ENCODE measurements around the gene MYO9B. TPM values are rescaled to one million over a fixed set of nuclear protein-coding genes. Genes with fewer than 3 reads are reported as not detected.
"Not testable (repeated sequence)": the region's sequence is repeated elsewhere in the genome, so short reads cannot be mapped to it uniquely, and the experiment has no call there.

Gene MYO9B
- total RNA-seq, 8 experiments from 2014 or later = 16.4 to 43.5 (median 27.3) TPM

DNA sequence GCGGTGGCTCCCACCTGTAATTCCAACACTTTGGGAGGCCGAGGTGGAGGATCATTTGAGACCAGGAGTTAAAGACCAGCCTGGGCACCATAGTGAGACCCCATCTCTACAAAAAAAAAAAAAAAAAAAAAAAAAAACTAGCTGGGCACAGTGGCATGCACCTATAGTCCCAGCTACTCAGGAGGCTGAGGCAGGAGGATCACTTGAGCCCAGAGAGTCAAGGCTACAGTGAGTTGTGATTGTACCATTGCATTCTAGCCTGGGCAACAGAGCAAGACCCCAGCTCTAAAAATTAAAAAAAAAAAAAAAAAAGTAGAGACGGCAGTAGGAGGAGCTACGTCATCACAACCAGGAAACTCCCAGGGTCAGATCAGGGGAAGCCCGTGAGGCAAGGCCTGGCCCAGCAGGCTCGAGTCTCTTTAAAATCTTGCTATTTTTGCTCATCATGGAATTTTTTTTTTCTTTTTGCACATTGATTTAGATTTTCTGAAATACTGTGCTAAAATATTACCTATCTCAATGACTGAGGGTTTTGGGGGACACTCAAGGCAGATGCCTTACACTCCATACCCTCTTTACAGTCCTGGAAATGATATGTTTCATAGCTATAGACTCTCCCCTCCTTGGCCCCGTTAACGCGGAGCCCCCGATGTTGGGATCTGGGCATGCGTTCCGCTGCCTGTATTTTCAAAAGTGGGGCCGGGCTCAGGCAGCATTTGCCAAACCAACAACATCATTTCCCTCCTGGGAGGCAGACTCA, 95.1 kb downstream of the MYO9B start:
- no peak overlapping the region for H3K27ac ChIP-seq
- WGBS, 10 experiments = 55 to 100% (median 88%) methylated on average over 2 to 10 of the region's 13 CpGs
- in situ Hi-C loops (cut with MboI; ENCODE audit: low pct_unique_long_range_greater_than_20kb in 2 of 9, low sequenced_read_pairs in 9 of 9, unreplicated experiment in 9 of 9) = no loop called here
- ATAC-seq (replicated peaks in 6 of 8) = no peak
- H3K4me1 ChIP-seq (replicated peaks in 1 of 2) = no peaks in the 10 kb centered on the region
- H3K4me3 ChIP-seq = no peak overlapping the region

DNA sequence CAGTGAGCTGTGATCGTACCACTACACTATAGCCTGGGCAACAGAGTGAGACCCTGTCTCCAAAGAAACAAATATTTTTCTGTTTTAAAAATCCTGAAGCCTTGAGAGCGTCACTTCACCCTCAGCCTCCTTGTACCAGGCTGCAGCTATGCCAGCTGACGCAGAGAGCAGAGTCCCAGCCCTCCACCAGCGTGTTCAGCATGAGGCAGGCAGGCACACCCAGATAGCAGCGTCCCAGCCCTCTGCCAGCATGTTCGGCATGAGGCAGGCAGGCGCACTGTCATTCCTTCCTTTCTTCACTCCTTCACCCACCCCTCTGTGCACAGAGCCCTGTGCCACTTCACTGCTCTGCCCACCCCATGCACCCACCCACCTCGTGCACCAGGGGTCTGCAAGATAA, 96.3 kb downstream of the MYO9B start:
- Histone ChIP-seq H3K4me1 (replicated peaks in 1 of 2) (no peaks in the 10 kb centered on the region), H3K27ac (no peak overlapping the region), H3K4me3 (no peak overlapping the region)
- ATAC-seq (replicated peaks in 6 of 8) = no peak
- 80 to 100% (median 96%) methylated on average over 1 to 4 of the region's 8 CpGs; no CpG with 5 or more reads in 6 of the 10 experiments for WGBS, 10 experiments
- in situ Hi-C loops (cut with MboI; ENCODE audit: low pct_unique_long_range_greater_than_20kb in 2 of 9, low sequenced_read_pairs in 9 of 9, unreplicated experiment in 9 of 9) = no loop called here

DNA sequence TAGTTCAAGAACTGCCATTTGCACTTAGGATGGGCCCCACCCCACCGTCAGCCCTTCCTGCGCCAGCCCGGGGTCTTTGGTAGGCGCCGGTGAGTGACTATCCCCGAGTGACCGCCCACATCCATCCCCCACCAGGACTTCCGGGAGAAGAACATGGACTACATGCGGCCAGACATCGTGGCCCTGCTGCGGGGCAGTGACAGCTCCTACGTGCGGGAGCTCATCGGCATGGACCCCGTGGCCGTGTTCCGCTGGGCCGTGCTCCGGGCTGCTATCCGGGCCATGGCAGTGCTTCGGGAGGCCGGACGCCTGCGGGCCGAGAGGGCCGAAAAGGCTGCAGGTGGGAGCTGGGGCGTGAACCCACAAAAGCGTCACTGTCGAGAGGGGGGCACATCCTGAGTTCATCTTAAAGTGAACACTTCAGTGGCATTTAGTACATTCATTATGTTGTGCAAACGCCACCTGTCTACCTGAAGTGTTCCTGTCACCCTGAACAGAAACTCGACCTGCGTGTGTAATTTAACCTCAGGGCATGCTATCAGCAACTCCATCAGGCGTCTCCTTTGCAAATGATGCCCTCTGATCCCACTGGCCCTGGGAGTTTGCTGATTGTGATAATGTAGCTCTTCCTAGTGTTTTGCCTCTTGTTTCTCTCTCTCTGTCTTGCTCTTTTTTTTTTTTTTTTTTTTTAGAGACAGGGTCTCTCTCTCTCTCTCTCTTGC, 97.2 kb downstream of the MYO9B start:
- 45 to 100% (median 95%) methylated on average over 1 to 8 of the region's 33 CpGs; no CpG with 5 or more reads in 3 of the 10 experiments for WGBS, 10 experiments
- in situ Hi-C loops (cut with MboI; ENCODE audit: low pct_unique_long_range_greater_than_20kb in 2 of 9, low sequenced_read_pairs in 9 of 9, unreplicated experiment in 9 of 9) = no loop called here
- ATAC-seq (replicated peaks in 6 of 8) = no peak

DNA sequence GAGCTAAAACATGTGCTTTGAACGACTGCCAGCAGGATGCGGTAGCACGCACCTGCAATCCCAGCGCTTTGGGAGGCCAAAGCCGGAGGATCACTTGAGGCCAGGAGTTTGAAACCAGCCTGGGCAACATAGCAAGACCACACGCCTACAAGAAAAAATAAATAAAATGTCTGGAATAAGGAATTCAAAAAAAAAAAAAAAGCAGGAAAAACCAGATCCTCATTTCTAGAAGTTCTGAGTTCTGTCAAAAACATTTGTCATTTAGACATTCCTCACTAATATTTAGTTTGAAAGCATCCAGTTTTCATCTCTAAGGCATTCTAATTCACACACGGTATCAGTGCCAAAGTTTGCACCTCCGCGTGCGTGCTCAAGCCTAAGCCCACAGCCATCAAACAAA, 102.7 kb downstream of the MYO9B start:
- WGBS, 10 experiments = 95 to 100% (median 98%) methylated on average over 1 to 9 of the region's 10 CpGs; no CpG with 5 or more reads in 2 of the 10 experiments
- ATAC-seq (replicated peaks in 6 of 8) = no peak
- in situ Hi-C loops (cut with MboI; ENCODE audit: low pct_unique_long_range_greater_than_20kb in 2 of 9, low sequenced_read_pairs in 9 of 9, unreplicated experiment in 9 of 9) = no loop called here
- Histone ChIP-seq H3K27ac (no peak overlapping the region), H3K4me1 (replicated peaks in 1 of 2) (peaks cover 3% of the 10 kb centered on the region in 2 donors), H3K4me3 (no peak overlapping the region)

More for the DNA sequence above, 97.2 kb downstream of the MYO9B start:
- no peak overlapping the region for H3K27ac ChIP-seq
- H3K4me1 ChIP-seq (replicated peaks in 1 of 2) = no peaks in the 10 kb centered on the region
- H3K4me3 ChIP-seq = no peak overlapping the region

DNA sequence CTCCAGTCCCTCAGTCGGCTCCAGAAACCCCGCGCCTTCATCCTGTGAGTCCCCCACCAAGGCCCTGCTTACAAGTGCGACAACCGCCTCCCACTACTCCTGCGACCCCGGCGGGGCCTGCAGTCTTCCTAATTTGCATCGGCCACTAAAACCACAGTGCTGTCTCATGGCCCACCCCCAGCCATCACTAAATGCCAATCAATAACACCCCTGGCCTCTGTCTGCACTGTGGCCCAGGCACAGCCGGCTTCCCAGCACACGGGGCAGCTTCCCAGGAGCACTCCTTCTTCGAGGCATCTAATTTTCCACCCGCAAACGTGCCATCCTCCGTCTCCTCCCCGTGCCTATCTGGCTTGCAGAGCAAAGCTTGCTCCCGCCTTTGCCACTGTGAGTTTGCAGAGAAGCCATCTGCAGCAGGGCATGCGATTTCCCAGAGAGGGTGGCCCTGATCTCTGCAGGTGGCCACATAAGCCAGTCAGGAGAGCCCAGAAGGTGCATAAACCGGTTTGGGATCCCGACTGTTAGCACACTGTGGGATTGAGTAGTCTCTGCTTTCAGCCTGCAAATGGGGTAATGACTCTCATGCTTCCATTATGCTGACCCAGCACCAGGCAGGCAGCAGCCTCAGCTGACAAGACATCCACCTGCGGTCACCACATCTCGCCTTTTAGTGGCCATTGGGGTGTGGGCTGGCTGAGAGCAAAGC, 105.6 kb downstream of the MYO9B start:
- no peak overlapping the region for H3K4me3 ChIP-seq
- WGBS, 10 experiments = 46 to 100% (median 67%) methylated on average over 1 to 10 of the region's 22 CpGs; no CpG with 5 or more reads in 2 of the 10 experiments
- H3K27ac ChIP-seq = no peak overlapping the region
- peaks cover 3% of the 10 kb centered on the region in 2 donors for H3K4me1 ChIP-seq (replicated peaks in 1 of 2)
- ATAC-seq (replicated peaks in 6 of 8) = peak in 3 of 8 experiments; percentile 47 to 49 (median 48)
- in situ Hi-C loops (cut with MboI; ENCODE audit: low pct_unique_long_range_greater_than_20kb in 2 of 9, low sequenced_read_pairs in 9 of 9, unreplicated experiment in 9 of 9) = no loop called here

DNA sequence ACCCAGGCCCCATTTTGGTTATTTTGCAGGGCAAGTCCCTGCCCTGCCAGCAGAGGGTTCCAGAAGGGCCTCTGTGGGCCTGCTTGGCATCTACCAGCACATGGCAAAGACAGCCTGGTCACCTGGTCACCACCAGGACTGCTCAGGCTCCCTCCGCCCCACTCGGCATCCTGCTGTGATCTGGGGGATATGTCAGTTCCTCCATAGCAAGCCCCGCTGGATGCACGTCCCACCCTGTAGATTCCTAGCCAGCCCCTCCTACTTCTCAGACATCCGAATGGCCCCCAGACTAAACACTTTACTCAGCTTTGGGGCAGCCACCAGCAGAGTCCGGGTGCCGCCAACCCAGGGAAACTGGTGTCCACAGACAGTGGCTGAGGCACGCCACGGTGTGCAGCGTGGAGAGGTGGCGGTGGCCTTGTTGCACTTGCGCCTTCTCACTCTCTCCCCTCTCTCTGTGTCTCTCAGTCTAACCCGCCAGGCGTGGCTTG, 107.7 kb downstream of the MYO9B start:
- Histone ChIP-seq H3K4me1 (replicated peaks in 1 of 2) (peaks cover 3% of the 10 kb centered on the region in 2 donors), H3K27ac (no peak overlapping the region), H3K4me3 (no peak overlapping the region)
- no peak for ATAC-seq (replicated peaks in 6 of 8)
- in situ Hi-C loops (cut with MboI; ENCODE audit: low pct_unique_long_range_greater_than_20kb in 2 of 9, low sequenced_read_pairs in 9 of 9, unreplicated experiment in 9 of 9) = no loop called here
- 89 to 100% (median 95%) methylated on average over 1 to 8 of the region's 14 CpGs; no CpG with 5 or more reads in 4 of the 10 experiments for WGBS, 10 experiments

DNA sequence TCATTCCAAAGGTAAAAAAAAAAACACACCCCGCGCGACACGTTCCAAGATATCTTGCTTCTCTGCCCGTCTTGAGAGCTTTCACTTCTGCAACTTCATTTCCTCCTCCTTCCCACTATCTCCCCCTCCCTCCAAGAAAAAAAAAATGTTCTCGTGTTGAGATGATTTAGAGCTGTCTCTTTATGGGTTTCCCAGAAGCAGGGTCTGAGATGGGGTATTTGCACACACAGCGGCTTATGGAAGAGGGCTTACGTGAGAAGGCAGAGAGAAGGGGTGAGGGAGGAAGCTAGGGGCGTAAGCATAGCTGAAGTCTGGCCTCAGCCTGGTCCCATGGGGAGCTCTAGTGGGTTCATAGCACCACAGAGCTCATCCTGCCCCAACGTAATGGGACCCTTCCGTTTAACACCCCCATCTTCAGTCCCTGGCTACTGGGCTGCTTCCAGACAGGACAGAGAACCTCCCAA, 108.3 kb downstream of the MYO9B start:
- H3K27ac ChIP-seq = no peak overlapping the region
- WGBS, 10 experiments = 84 to 90% (median 84%) methylated on average over 3 to 9 of the region's 11 CpGs; no CpG with 5 or more reads in 7 of the 10 experiments

DNA sequence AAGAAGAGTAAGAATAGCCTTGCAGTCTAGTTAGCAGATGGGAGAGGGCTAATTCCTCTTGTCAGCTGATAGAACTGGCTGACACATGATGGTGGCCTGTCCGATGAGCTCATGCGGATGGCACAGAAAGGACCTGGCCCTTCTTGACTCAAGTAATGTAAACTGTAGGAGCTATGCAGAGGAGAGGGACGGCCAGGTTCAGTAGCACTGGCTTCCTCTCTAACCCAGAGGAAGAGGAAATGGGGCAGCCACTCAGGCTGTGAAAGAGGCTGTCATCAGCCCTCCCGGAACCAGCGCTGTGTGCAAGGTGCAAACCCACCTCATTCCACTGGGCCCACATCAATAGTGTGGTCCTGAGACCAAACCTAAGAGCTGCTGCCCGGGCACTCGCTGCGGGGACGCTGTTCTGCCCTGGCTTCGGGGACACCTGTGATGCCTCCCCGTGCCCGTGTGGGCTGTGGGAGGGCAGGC, 108.8 kb downstream of the MYO9B start:
- peak overlapping the region in 1 of 2 donors; percentile 16 for H3K27ac ChIP-seq
- ATAC-seq (replicated peaks in 6 of 8) = peak in 5 of 8 experiments; percentile 27 to 81 (median 72)
- no peak overlapping the region for H3K4me3 ChIP-seq
- H3K4me1 ChIP-seq (replicated peaks in 1 of 2) = peaks cover 3% of the 10 kb centered on the region in 2 donors
- 79 to 100% (median 95%) methylated on average over 2 to 7 of the region's 12 CpGs; no CpG with 5 or more reads in 3 of the 10 experiments for WGBS, 10 experiments
- in situ Hi-C loops (cut with MboI; ENCODE audit: low pct_unique_long_range_greater_than_20kb in 2 of 9, low sequenced_read_pairs in 9 of 9, unreplicated experiment in 9 of 9) = no loop called here

More for the DNA sequence above, 108.3 kb downstream of the MYO9B start:
- in situ Hi-C loops (cut with MboI; ENCODE audit: low pct_unique_long_range_greater_than_20kb in 2 of 9, low sequenced_read_pairs in 9 of 9, unreplicated experiment in 9 of 9) = no loop called here
- Histone ChIP-seq H3K4me1 (replicated peaks in 1 of 2) (peaks cover 3% of the 10 kb centered on the region in 2 donors), H3K4me3 (no peak overlapping the region)
- ATAC-seq (replicated peaks in 6 of 8) = peak in 5 of 8 experiments; percentile 40 to 85 (median 48)

DNA sequence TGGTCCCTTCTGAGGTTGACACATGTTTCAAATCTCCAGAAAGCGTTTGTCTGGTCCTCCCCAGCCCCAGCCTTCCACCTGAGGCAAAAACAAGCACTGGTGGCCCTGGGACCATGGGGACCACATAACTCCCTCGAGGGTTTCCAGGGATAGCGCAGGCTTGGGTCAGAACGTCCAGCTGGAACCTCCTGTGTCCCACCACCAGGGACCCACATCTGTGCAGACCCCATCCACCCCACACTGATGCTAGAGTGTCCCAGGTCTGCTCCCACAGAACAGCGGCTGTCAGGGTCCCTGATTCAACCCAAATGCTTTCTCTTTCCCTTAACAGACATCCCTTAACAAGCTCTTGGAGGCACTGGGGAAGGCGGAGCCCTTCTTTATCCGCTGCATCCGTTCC, 110.0 kb downstream of the MYO9B start:
- Histone ChIP-seq H3K27ac (no peak overlapping the region), H3K4me1 (replicated peaks in 1 of 2) (peaks cover 2 to 3% of the 10 kb centered on the region in 2 donors), H3K4me3 (no peak overlapping the region)
- in situ Hi-C loops (cut with MboI; ENCODE audit: low pct_unique_long_range_greater_than_20kb in 2 of 9, low sequenced_read_pairs in 9 of 9, unreplicated experiment in 9 of 9) = no loop called here
- 80 to 100% (median 94%) methylated on average over 1 to 7 of the region's 8 CpGs; no CpG with 5 or more reads in 4 of the 10 experiments for WGBS, 10 experiments
- ATAC-seq (replicated peaks in 6 of 8) = no peak

DNA sequence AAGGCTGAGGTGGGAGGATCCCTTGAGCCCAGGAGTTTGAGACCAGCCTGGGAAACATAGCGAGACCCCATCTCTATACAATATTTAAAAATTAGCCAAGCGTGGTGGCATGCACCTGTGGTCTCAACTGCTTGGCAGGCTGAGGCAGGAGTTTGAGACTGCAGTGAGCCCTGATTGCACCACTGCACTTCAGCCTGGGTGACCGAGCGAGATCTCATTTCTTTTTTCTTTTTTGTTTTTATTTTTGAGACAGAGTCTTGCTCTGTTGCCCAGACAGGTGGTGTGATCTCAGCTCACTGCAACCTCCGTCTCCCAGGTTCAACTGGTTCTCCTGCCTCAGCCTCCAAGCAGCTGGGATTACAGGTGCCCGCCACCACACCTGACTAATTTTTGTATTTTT, 116.2 kb downstream of the MYO9B start:
- H3K27ac ChIP-seq; ATAC-seq (replicated peaks in 6 of 8); H3K4me3 ChIP-seq; H3K4me1 ChIP-seq (replicated peaks in 1 of 2); in situ Hi-C loops (cut with MboI; ENCODE audit: low pct_unique_long_range_greater_than_20kb in 2 of 9, low sequenced_read_pairs in 9 of 9, unreplicated experiment in 9 of 9): not testable (repeated sequence)
- 67 to 100% (median 100%) methylated on average over 2 to 4 of the region's 6 CpGs; no CpG with 5 or more reads in 4 of the 10 experiments for WGBS, 10 experiments

DNA sequence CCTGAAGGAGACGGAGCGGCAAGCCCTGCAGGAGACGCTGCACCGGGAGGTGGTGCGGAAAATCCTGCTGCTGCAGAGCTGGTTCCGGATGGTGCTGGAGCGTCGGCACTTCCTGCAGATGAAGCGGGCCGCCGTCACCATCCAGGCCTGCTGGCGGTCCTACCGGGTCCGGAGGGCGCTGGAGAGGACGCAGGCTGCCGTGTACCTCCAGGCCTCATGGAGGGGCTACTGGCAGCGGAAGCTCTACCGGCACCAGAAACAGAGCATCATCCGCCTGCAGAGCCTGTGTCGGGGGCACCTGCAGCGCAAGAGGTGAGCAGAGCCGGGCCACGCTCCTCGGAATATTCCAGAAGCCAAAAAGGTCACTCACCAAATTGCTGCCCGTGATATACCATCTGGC, 117.2 kb downstream of the MYO9B start:
- in situ Hi-C loops (cut with MboI; ENCODE audit: low pct_unique_long_range_greater_than_20kb in 2 of 9, low sequenced_read_pairs in 9 of 9, unreplicated experiment in 9 of 9) = no loop called here
- H3K27ac ChIP-seq = no peak overlapping the region
- no peaks in the 10 kb centered on the region for H3K4me1 ChIP-seq (replicated peaks in 1 of 2)
- ATAC-seq (replicated peaks in 6 of 8) = no peak
- 80 to 100% (median 97%) methylated on average over 2 to 6 of the region's 26 CpGs; no CpG with 5 or more reads in 6 of the 10 experiments for WGBS, 10 experiments
- no peak overlapping the region for H3K4me3 ChIP-seq

DNA sequence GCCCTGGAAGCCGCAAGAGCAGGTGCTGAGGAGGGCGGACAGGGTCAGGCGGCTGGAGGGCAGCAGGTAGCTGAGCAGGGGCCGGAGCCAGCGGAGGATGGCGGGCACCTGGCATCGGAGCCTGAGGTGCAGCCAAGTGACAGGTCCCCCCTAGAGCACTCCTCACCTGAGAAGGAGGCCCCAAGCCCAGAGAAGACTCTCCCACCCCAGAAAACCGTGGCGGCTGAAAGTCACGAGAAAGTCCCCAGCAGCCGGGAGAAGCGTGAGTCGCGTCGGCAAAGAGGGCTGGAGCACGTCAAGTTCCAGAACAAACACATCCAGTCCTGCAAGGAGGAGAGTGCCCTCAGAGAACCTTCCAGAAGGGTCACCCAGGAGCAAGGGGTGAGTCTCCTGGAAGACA, 119.0 kb downstream of the MYO9B start:
- Histone ChIP-seq H3K4me1 (replicated peaks in 1 of 2) (no peaks in the 10 kb centered on the region), H3K27ac (no peak overlapping the region), H3K4me3 (no peak overlapping the region)
- 91 to 100% methylated on average over 2 to 11 of the region's 16 CpGs; no CpG with 5 or more reads in 8 of the 10 experiments for whole genome bisulfite sequencing, 10 experiments
- in situ Hi-C loops (cut with MboI; ENCODE audit: low pct_unique_long_range_greater_than_20kb in 2 of 9, low sequenced_read_pairs in 9 of 9, unreplicated experiment in 9 of 9) = no loop called here
- no peak for ATAC-seq (replicated peaks in 6 of 8)
